Upper lobe of left lung (tissue), 6 donors: ENCODE data around the gene KRT20. TPM values are rescaled to one million over a fixed set of nuclear protein-coding genes. Genes with fewer than 3 reads are reported as not detected.

Experiments
- ATAC-seq, 2 donors: fragments of 200-7000 bp; cut with Tn5 transposase; one replicate each; pipeline ENCODE4 v1.9.1; 2022; ENCODE audit warnings: mild to moderate bottlenecking in 2 of 2, moderate library complexity in 2 of 2; ENCODE audit not compliant: low FRiP score in 2 of 2
- DNase-seq, 2 donors: peaks; one replicate each; pipeline ENCODE4 v3.0.0-alpha.2; 2019 to 2020
- H3K27ac ChIP-seq, 4 donors: fragments of 200-600 bp; sonication (generic); one replicate each; pipeline ENCODE4 v1.5.1; 2016 to 2019
- H3K27me3 ChIP-seq, 4 donors: fragments of 200-600 bp; sonication (generic); one replicate each; pipeline ENCODE4 v1.5.1; 2017 to 2019
- H3K36me3 ChIP-seq, 4 donors: fragments of 200-600 bp; sonication (generic); one replicate each; pipeline ENCODE4 v1.5.1; 2016 to 2019
- H3K4me1 ChIP-seq, 4 donors: fragments of 200-600 bp; sonication (generic); one replicate each; pipeline ENCODE4 v1.5.1; 2018 to 2019
- H3K4me3 ChIP-seq, 4 donors: fragments of 200-600 bp; sonication (generic); one replicate each; pipeline ENCODE4 v1.5.1; 2017 to 2019; ENCODE audit warnings: mild to moderate bottlenecking in 2 of 4, moderate library complexity in 1 of 4
- H3K9me3 ChIP-seq, 4 donors: fragments of 200-600 bp; sonication (generic); one replicate each; pipeline ENCODE4 v1.5.1; 2018 to 2019
- CTCF ChIP-seq, 6 experiments: fragments of 450-650 bp in 4 of 6; fragments of 200-600 bp in 2 of 6; sonication (generic) in 2 of 6; IDR thresholded peaks; one replicate each; pipeline ENCODE4 v1.5.1; 2016 to 2019; ENCODE audit warnings: antibody characterized with exemption in 6 of 6
- EP300 ChIP-seq, 4 donors: sonication (generic); formaldehyde crosslinking; IDR thresholded peaks; one replicate each; pipeline ENCODE4 v1.5.1; 2017; ENCODE audit warnings: antibody characterized with exemption in 4 of 4, control low read depth in 2 of 4
- POLR2A ChIP-seq, 4 donors: fragments of 450-650 bp; IDR thresholded peaks; one replicate each; pipeline ENCODE4 v1.5.1; 2016 to 2017; ENCODE audit warnings: antibody characterized with exemption in 4 of 4, mild to moderate bottlenecking in 2 of 4
- POLR2AphosphoS5 ChIP-seq, 2 donors: sonication (generic); formaldehyde crosslinking; IDR thresholded peaks; one replicate each; pipeline ENCODE4 v1.5.1; 2017; ENCODE audit warnings: antibody characterized with exemption in 2 of 2
- WGBS, 2 donors: methylation state at CpG; one replicate each; pipeline ENCODE4 v1.1.5; 2017 to 2018; 5-methylcytosine and 5-hydroxymethylcytosine counted together
- total RNA-seq, 6 donors: library from RNA; depleted of rRNA in 4 of 6; stranded (reverse); fragments of >200 nt in 4 of 6; gene quantifications; one replicate each; pipeline versions ENCODE4 v1.1.0 to v1.2.1, GENCODE V29; 2016 to 2021
- donor health status: DM: no; HTN: no; CAD: no; lungs with moderate emphysema.
- donor health status: DM: no; HTN: yes; CAD: no; lungs with severe emphysema.

The KRT20 gene
- total RNA-seq, 6 donors from 2014 or later: 0.31 to 0.37 TPM; not detected in 4

- Histone ChIP-seq H3K4me3 (no peak overlapping the region), H3K4me1 (no peaks in the 10 kb centered on the region), H3K9me3 (no peaks in the 10 kb centered on the region), H3K27ac (no peak overlapping the region), H3K27me3 (no peaks in the 10 kb centered on the region), H3K36me3 (no peaks in the 10 kb centered on the region)
- WGBS, 2 donors: 60 to 64% methylated on average over 6 of the region's 6 CpGs
- ATAC-seq (peak in 1 of 2 donors; percentile 74), DNase-seq (no peak)
- TF ChIP-seq POLR2AphosphoS5 (IDR thresholded peaks at IDR 0.05): no peak
- no peak for TF ChIP-seq EP300 (IDR thresholded peaks at IDR 0.05)
Measured at GRCh38 chr17:40854175-40854814, 30.7 kb downstream of the KRT20 start.

DNA sequence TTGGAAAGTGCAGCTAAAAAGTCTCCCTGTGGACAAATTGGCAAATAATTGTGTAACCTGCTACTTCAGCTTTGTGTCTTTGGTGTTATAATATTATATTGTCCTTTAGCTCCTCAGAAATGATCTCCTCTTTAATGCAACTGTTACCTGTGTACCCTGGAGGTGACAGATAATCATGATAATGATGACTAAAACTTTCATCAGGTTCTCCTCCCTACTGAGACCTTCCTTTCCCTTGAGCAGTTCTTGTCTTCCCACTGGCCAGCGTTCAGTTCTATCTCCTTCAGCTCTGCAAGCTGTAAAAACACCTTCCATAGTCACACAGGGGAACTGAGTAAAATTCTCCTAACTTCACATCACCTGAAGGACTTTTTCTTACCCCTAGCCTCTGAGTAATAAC lies 32.7 kb downstream of the KRT20 start:
- ATAC-seq (no peak), DNase-seq (no peak)
- 68 to 70% methylated on average over 1 of the region's 1 CpG for WGBS, 2 donors
- TF ChIP-seq CTCF (IDR thresholded peaks at IDR 0.05) (no peak), EP300 (IDR thresholded peaks at IDR 0.05) (no peak), POLR2A (IDR thresholded peaks at IDR 0.05) (no peak), POLR2AphosphoS5 (IDR thresholded peaks at IDR 0.05) (no peak)
- no peak overlapping the region for H3K4me3 ChIP-seq
- no peaks in the 10 kb centered on the region for H3K9me3 ChIP-seq
- H3K27me3 ChIP-seq: no peaks in the 10 kb centered on the region
- no peaks in the 10 kb centered on the region for H3K36me3 ChIP-seq
- H3K4me1 ChIP-seq: no peaks in the 10 kb centered on the region
- no peak overlapping the region for H3K27ac ChIP-seq

GRCh38 chr17:40850293-40850972 lies 34.6 kb downstream of the KRT20 start:
- no peak overlapping the region for H3K4me3 ChIP-seq
- no peaks in the 10 kb centered on the region for H3K4me1 ChIP-seq
- 69 to 77% methylated on average over 3 of the region's 3 CpGs for WGBS, 2 donors
- DNase-seq (no peak), ATAC-seq (no peak)
- no peaks in the 10 kb centered on the region for H3K27me3 ChIP-seq
- no peak overlapping the region for H3K27ac ChIP-seq
- no peaks in the 10 kb centered on the region for H3K36me3 ChIP-seq
- TF ChIP-seq CTCF (IDR thresholded peaks at IDR 0.05): no peak
- no peak for TF ChIP-seq EP300 (IDR thresholded peaks at IDR 0.05)
- no peak for TF ChIP-seq POLR2A (IDR thresholded peaks at IDR 0.05)
- TF ChIP-seq POLR2AphosphoS5 (IDR thresholded peaks at IDR 0.05): no peak
- H3K9me3 ChIP-seq: no peaks in the 10 kb centered on the region

GRCh38 chr17:40849723-40850122 lies 35.3 kb downstream of the KRT20 start:
- WGBS, 2 donors: 86 to 88% methylated on average over 4 of the region's 4 CpGs
- H3K36me3 ChIP-seq: no peaks in the 10 kb centered on the region
- H3K4me3 ChIP-seq: no peak overlapping the region
- no peaks in the 10 kb centered on the region for H3K9me3 ChIP-seq
- H3K27me3 ChIP-seq: no peaks in the 10 kb centered on the region
- DNase-seq: no peak
- H3K4me1 ChIP-seq: no peaks in the 10 kb centered on the region
- no peak for ATAC-seq
- TF ChIP-seq EP300 (IDR thresholded peaks at IDR 0.05) (no peak), POLR2AphosphoS5 (IDR thresholded peaks at IDR 0.05) (no peak), POLR2A (IDR thresholded peaks at IDR 0.05) (no peak), CTCF (IDR thresholded peaks at IDR 0.05) (no peak)
- no peak overlapping the region for H3K27ac ChIP-seq

DNA sequence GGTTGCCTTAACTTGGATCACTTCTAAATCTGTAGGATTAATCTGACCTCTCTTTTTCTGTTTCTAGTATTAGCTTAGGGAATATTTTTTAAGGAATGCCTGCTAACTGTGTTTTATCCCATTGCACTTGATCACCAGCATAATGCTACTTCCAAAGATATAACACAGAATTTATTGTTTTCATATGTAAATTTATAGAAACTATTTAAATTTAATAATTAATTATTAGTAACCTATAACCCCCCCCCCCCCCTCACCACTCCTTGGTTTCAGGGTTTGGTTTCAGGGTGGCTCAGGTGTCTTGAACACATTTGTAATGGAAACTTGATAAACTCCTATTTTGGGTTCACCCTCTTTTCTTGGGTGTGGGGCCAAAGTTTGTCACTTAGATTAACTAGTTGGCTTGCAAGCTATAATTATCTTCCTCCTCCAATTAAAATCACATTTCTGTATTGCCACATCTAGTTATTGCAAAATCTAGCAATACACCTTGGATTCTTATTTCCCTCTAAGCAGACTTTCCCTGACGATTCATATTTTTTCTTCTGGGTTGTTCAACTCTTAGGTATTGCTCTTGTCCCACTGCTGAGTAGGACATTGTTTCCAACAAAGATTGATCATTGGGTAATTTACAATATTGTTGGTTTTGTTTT lies 36.3 kb downstream of the KRT20 start:
- DNase-seq (no peak), ATAC-seq (no peak)
- Histone ChIP-seq H3K4me3 (no peak overlapping the region), H3K27me3 (no peaks in the 10 kb centered on the region), H3K4me1 (no peaks in the 10 kb centered on the region), H3K36me3 (no peaks in the 10 kb centered on the region), H3K9me3 (no peaks in the 10 kb centered on the region), H3K27ac (no peak overlapping the region)
- TF ChIP-seq POLR2A (IDR thresholded peaks at IDR 0.05) (no peak), EP300 (IDR thresholded peaks at IDR 0.05) (no peak), POLR2AphosphoS5 (IDR thresholded peaks at IDR 0.05) (no peak), CTCF (IDR thresholded peaks at IDR 0.05) (no peak)
- WGBS, 2 donors: 56 to 65% methylated on average over 1 of the region's 1 CpG
